OCI-LY7 (cell line): Measurements from ENCODE around the gene TPK1. TPM values are rescaled to one million over a fixed set of nuclear protein-coding genes. Genes with fewer than 3 reads are reported as not detected.

Experiments
- BruUV-seq: library from RNA; stranded (reverse); fragments of 400-500 nt; replicated peaks from 2 replicates; lab custom pipeline; 2021; lab: Mats Ljungman, UMichigan
- CTCF ChIA-PET: fragments of 300-600 bp; sonication (Branson Sonifier 250); formaldehyde crosslinking; loops from one replicate; lab custom pipeline; 2022; ENCODE audit warnings: antibody characterized with exemption; ENCODE audit not compliant: unreplicated experiment; lab: Charles Lee
- POLR2A ChIA-PET: fragments of 300-600 bp; sonication (Branson Sonifier 250); formaldehyde crosslinking; loops from one replicate; lab custom pipeline; 2022; ENCODE audit warnings: antibody characterized with exemption; lab: Charles Lee
- DNase-seq: peaks from one replicate; pipeline ENCODE4 v3.0.0-alpha.2; 2015; ENCODE audit warnings: low spot score
- H2AFZ ChIP-seq: fragments of 200-600 bp; sonication (generic), shearing (Covaris generic); 2 replicates; pipeline ENCODE4 v1.6.1; 2014; ENCODE audit warnings: mild to moderate bottlenecking, antibody characterized with exemption, low read length, moderate library complexity
- H3K27ac ChIP-seq: fragments of 200-600 bp; sonication (generic); 2 replicates; pipeline ENCODE4 v1.5.1; 2014; ENCODE audit warnings: mixed run types, low read depth, mild to moderate bottlenecking, moderate library complexity, low read length, inconsistent platforms; ENCODE audit not compliant: poor library complexity, severe bottlenecking
- H3K36me3 ChIP-seq: fragments of 200-600 bp; sonication (generic); 2 replicates; pipeline ENCODE4 v1.6.1; 2014; ENCODE audit warnings: mild to moderate bottlenecking, antibody characterized with exemption, low read length, moderate library complexity, mixed read lengths; ENCODE audit not compliant: insufficient read depth
- H3K4me1 ChIP-seq: fragments of 200-600 bp; sonication (generic); 2 replicates; pipeline ENCODE4 v1.5.1; 2014; ENCODE audit warnings: mild to moderate bottlenecking, low read length; ENCODE audit not compliant: insufficient read depth, poor library complexity, severe bottlenecking
- H3K4me2 ChIP-seq: fragments of 200-600 bp; sonication (generic); 2 replicates; pipeline ENCODE4 v1.6.1; 2014; ENCODE audit warnings: mild to moderate bottlenecking, low read length
- H3K4me3 ChIP-seq: fragments of 200-600 bp; sonication (generic); 2 replicates; pipeline ENCODE4 v1.5.1; 2014; ENCODE audit warnings: mild to moderate bottlenecking, low read depth, low read length; ENCODE audit not compliant: poor library complexity, severe bottlenecking
- H3K79me2 ChIP-seq: fragments of 200-600 bp; sonication (generic); 2 replicates; pipeline ENCODE4 v1.6.1; 2016; ENCODE audit warnings: low read depth, mild to moderate bottlenecking, low read length, moderate library complexity, mixed read lengths; ENCODE audit not compliant: insufficient read depth
- H3K9me2 ChIP-seq: fragments of 200-600 bp; sonication (generic); 2 replicates; pipeline ENCODE4 v1.6.1; 2016; ENCODE audit warnings: mild to moderate bottlenecking, low read length, mixed read lengths; ENCODE audit not compliant: insufficient read depth
- H3K9me3 ChIP-seq: fragments of 200-600 bp; sonication (generic); 2 replicates; pipeline ENCODE4 v1.6.1; 2014; ENCODE audit warnings: mild to moderate bottlenecking, mixed run types, low read length, mixed read lengths
- H4K20me1 ChIP-seq: fragments of 200-600 bp; sonication (generic); 2 replicates; pipeline ENCODE4 v1.6.1; 2014; ENCODE audit warnings: mild to moderate bottlenecking, antibody characterized with exemption, low read length, moderate library complexity, mixed read lengths; ENCODE audit not compliant: insufficient read depth
- CTCF ChIP-seq: fragments of 200-600 bp; sonication (generic); conservative IDR thresholded peaks from 2 replicates; pipeline ENCODE4 v1.5.1; 2014; ENCODE audit warnings: mild to moderate bottlenecking, antibody characterized with exemption, low read length, moderate library complexity, mixed read lengths
- EZH2phosphoT487 ChIP-seq: fragments of 200-600 bp; sonication (generic); IDR thresholded peaks from 2 replicates; pipeline ENCODE4 v1.6.1; 2018; ENCODE audit warnings: low read depth, borderline replicate concordance, mild to moderate bottlenecking, mixed run types, antibody characterized with exemption, low read length, moderate library complexity, mixed read lengths
- intact Hi-C: fragments of 100-400 bp; cut with micrococcal nuclease; formaldehyde crosslinking; loops from one replicate; pipeline ENCODE4 v1.10.0; 2022; ENCODE audit not compliant: unreplicated experiment
- total RNA-seq, 2 experiments: library from RNA; depleted of rRNA in 1 of 2; stranded (reverse); fragments of >200 nt in 1 of 2; shearing (Covaris generic) in 1 of 2; gene quantifications; 2 replicates each; pipeline ENCODE4 v1.2.3, GENCODE V29; 2014 to 2022

Gene TPK1
- total RNA-seq, 2 experiments from 2014 or later = 6.7 to 12.5 TPM

GRCh38 chr7:144415858-144416257, 420.0 kb downstream of the TPK1 start:
- H3K79me2 ChIP-seq = no peaks in the 10 kb centered on the region
- H4K20me1 ChIP-seq = no peaks in the 10 kb centered on the region
- H2AFZ ChIP-seq = no peak overlapping the region
- no peak for DNase-seq
- CTCF ChIA-PET = no interaction called here
- H3K4me3 ChIP-seq = no peak overlapping the region
- intact Hi-C loops = no loop called here
- POLR2A ChIA-PET = no interaction called here
- H3K9me2 ChIP-seq = no peaks in the 10 kb centered on the region
- no peaks in the 10 kb centered on the region for H3K4me1 ChIP-seq
- no peak overlapping the region for H3K27ac ChIP-seq
- no peaks in the 10 kb centered on the region for H3K36me3 ChIP-seq
- H3K9me3 ChIP-seq = no peaks in the 10 kb centered on the region
- H3K4me2 ChIP-seq = no peak overlapping the region
- TF ChIP-seq CTCF (no peak), EZH2phosphoT487 (no peak)
- BruUV-seq = no TSS peak

- intact Hi-C loops = no loop called here
- Histone ChIP-seq H3K4me2 (no peak overlapping the region), H3K79me2 (no peaks in the 10 kb centered on the region), H4K20me1 (no peaks in the 10 kb centered on the region), H3K4me3 (no peak overlapping the region), H3K9me3 (no peaks in the 10 kb centered on the region), H3K27ac (no peak overlapping the region), H3K36me3 (no peaks in the 10 kb centered on the region), H2AFZ (no peak overlapping the region), H3K4me1 (no peaks in the 10 kb centered on the region), H3K9me2 (no peaks in the 10 kb centered on the region)
- POLR2A ChIA-PET = no interaction called here
- TF ChIP-seq CTCF = no peak
- TF ChIP-seq EZH2phosphoT487 = no peak
- CTCF ChIA-PET = no interaction called here
- BruUV-seq = no TSS peak
- no peak for DNase-seq
These were observed 421.0 kb downstream of the TPK1 start for GRCh38 chr7:144414815-144415214.

GRCh38 chr7:144410441-144410840, 425.4 kb downstream of the TPK1 start:
- POLR2A ChIA-PET = no interaction called here
- CTCF ChIA-PET = interaction anchor here (0.6 kb wide), 1 partner anchor 1559 kb away, joined by 3 read pairs; no protein-coding TSS in a partner anchor
- Histone ChIP-seq H3K79me2 (no peaks in the 10 kb centered on the region), H3K9me3 (no peaks in the 10 kb centered on the region), H3K4me2 (no peak overlapping the region), H3K36me3 (no peaks in the 10 kb centered on the region), H3K27ac (no peak overlapping the region), H3K9me2 (no peaks in the 10 kb centered on the region), H4K20me1 (no peaks in the 10 kb centered on the region), H3K4me3 (no peak overlapping the region), H3K4me1 (no peaks in the 10 kb centered on the region), H2AFZ (no peak overlapping the region)
- intact Hi-C loops = no loop called here
- no peak for DNase-seq
- no TSS peak for BruUV-seq
- TF ChIP-seq EZH2phosphoT487 = no peak
- TF ChIP-seq CTCF = no peak
